ENCODE results near the gene P3H3.

DNA sequence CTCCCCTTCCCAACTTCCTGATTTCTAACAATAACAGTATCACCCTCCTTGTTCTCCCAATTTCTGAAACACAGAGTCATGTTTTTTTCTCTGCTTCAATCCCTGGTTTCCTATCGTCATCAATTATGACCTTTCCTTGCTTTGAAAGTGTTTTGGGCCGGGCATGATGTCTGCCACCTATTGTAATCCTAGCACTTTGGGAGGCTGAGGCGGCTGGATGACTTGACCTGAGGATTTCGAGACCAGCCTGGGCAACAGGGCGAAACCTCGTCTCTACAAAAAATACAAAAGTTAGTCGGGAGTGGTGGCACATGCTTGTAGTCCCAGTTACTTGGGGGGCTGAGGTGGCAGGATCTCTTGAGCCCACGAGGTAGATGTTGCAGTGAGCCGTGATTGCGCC, 19.2 kb upstream of the P3H3 start:
- no peak for TF ChIP-seq YY1 (IDR thresholded peaks at IDR 0.05)
- TF ChIP-seq, protein P1, sequence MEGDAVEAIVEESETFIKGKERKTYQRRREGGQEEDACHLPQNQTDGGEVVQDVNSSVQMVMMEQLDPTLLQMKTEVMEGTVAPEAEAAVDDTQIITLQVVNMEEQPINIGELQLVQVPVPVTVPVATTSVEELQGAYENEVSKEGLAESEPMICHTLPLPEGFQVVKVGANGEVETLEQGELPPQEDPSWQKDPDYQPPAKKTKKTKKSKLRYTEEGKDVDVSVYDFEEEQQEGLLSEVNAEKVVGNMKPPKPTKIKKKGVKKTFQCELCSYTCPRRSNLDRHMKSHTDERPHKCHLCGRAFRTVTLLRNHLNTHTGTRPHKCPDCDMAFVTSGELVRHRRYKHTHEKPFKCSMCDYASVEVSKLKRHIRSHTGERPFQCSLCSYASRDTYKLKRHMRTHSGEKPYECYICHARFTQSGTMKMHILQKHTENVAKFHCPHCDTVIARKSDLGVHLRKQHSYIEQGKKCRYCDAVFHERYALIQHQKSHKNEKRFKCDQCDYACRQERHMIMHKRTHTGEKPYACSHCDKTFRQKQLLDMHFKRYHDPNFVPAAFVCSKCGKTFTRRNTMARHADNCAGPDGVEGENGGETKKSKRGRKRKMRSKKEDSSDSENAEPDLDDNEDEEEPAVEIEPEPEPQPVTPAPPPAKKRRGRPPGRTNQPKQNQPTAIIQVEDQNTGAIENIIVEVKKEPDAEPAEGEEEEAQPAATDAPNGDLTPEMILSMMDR (IDR thresholded peaks at IDR 0.05; ENCODE audit: low read depth, low read length, missing input control) = no peak
- TF ChIP-seq JUND (IDR thresholded peaks at IDR 0.05) = no peak
- no peak for TF ChIP-seq GABPA (IDR thresholded peaks at IDR 0.05 in 1 of 2, conservative IDR thresholded peaks at IDR 0.05 in 1 of 2)
- no peak for TF ChIP-seq SP1 (IDR thresholded peaks at IDR 0.05)
- TF ChIP-seq, protein P2, sequence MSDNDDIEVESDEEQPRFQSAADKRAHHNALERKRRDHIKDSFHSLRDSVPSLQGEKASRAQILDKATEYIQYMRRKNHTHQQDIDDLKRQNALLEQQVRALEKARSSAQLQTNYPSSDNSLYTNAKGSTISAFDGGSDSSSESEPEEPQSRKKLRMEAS (IDR thresholded peaks at IDR 0.05) = no peak
- TF ChIP-seq, protein P3, sequence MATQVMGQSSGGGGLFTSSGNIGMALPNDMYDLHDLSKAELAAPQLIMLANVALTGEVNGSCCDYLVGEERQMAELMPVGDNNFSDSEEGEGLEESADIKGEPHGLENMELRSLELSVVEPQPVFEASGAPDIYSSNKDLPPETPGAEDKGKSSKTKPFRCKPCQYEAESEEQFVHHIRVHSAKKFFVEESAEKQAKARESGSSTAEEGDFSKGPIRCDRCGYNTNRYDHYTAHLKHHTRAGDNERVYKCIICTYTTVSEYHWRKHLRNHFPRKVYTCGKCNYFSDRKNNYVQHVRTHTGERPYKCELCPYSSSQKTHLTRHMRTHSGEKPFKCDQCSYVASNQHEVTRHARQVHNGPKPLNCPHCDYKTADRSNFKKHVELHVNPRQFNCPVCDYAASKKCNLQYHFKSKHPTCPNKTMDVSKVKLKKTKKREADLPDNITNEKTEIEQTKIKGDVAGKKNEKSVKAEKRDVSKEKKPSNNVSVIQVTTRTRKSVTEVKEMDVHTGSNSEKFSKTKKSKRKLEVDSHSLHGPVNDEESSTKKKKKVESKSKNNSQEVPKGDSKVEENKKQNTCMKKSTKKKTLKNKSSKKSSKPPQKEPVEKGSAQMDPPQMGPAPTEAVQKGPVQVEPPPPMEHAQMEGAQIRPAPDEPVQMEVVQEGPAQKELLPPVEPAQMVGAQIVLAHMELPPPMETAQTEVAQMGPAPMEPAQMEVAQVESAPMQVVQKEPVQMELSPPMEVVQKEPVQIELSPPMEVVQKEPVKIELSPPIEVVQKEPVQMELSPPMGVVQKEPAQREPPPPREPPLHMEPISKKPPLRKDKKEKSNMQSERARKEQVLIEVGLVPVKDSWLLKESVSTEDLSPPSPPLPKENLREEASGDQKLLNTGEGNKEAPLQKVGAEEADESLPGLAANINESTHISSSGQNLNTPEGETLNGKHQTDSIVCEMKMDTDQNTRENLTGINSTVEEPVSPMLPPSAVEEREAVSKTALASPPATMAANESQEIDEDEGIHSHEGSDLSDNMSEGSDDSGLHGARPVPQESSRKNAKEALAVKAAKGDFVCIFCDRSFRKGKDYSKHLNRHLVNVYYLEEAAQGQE (IDR thresholded peaks at IDR 0.05) = no peak
- TF ChIP-seq TAF1 (conservative IDR thresholded peaks at IDR 0.05) = no peak
- no peak for TF ChIP-seq EGR1 (IDR thresholded peaks at IDR 0.05; ENCODE audit: low read depth in 2 of 2)
- no peak for TF ChIP-seq RAD21 (IDR thresholded peaks at IDR 0.05)
- TF ChIP-seq, protein P4, sequence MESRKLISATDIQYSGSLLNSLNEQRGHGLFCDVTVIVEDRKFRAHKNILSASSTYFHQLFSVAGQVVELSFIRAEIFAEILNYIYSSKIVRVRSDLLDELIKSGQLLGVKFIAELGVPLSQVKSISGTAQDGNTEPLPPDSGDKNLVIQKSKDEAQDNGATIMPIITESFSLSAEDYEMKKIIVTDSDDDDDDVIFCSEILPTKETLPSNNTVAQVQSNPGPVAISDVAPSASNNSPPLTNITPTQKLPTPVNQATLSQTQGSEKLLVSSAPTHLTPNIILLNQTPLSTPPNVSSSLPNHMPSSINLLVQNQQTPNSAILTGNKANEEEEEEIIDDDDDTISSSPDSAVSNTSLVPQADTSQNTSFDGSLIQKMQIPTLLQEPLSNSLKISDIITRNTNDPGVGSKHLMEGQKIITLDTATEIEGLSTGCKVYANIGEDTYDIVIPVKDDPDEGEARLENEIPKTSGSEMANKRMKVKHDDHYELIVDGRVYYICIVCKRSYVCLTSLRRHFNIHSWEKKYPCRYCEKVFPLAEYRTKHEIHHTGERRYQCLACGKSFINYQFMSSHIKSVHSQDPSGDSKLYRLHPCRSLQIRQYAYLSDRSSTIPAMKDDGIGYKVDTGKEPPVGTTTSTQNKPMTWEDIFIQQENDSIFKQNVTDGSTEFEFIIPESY (IDR thresholded peaks at IDR 0.05) = no peak

Data from liver (tissue), 3 donors.